Vagina (tissue), 2 donors: ENCODE data around the gene BLCAP. TPM values are rescaled to one million over a fixed set of nuclear protein-coding genes. Genes with fewer than 3 reads are reported as not detected.
"Not testable (repeated sequence)": the region's sequence is repeated elsewhere in the genome, so short reads cannot be mapped to it uniquely, and the experiment has no call there.

Experiments
- DNase-seq, 2 donors: peaks; one replicate each; pipeline ENCODE4 v3.0.0-alpha.2; 2017; ENCODE audit errors: extremely low spot score in 2 of 2
- H3K27ac ChIP-seq: fragments of 200-600 bp; sonication (generic); one replicate; pipeline ENCODE4 v1.5.1; 2019
- H3K27me3 ChIP-seq: fragments of 200-600 bp; sonication (generic); one replicate; pipeline ENCODE4 v1.5.1; 2019
- H3K36me3 ChIP-seq, 2 donors: fragments of 200-600 bp; sonication (generic); one replicate each; pipeline ENCODE4 v1.5.1; 2017 to 2019
- H3K4me1 ChIP-seq: fragments of 200-600 bp; sonication (generic); one replicate; pipeline ENCODE4 v1.5.1; 2019
- H3K4me3 ChIP-seq, 2 donors: fragments of 200-600 bp; sonication (generic); 1 replicate in 1 of 2; 2 replicates in 1 of 2; pipeline ENCODE4 v1.5.1; 2016 to 2019
- H3K9me3 ChIP-seq: fragments of 200-600 bp; sonication (generic); one replicate; pipeline ENCODE4 v1.5.1; 2019
- CTCF ChIP-seq, 3 experiments: fragments of 450-650 bp in 2 of 3; fragments of 200-600 bp in 1 of 3; sonication (generic) in 1 of 3; IDR thresholded peaks; one replicate each; pipeline ENCODE4 v1.5.1; 2017 to 2019; ENCODE audit warnings: antibody characterized with exemption in 3 of 3, mild to moderate bottlenecking in 2 of 3, moderate library complexity in 2 of 3
- POLR2A ChIP-seq, 2 donors: fragments of 450-650 bp; IDR thresholded peaks; one replicate each; pipeline ENCODE4 v1.6.1; 2017; ENCODE audit warnings: antibody characterized with exemption in 2 of 2, mild to moderate bottlenecking in 2 of 2, moderate library complexity in 2 of 2
- POLR2AphosphoS5 ChIP-seq, 2 donors: sonication (generic); formaldehyde crosslinking; IDR thresholded peaks; one replicate each; pipeline ENCODE4 v1.9.0; 2017; ENCODE audit warnings: antibody characterized with exemption in 2 of 2, mild to moderate bottlenecking in 2 of 2, low read depth in 1 of 2; ENCODE audit not compliant: insufficient read depth in 1 of 2
- intact Hi-C: fragments of 100-400 bp; cut with DNase I; formaldehyde crosslinking; loops from one replicate; pipeline ENCODE4 v1.15.1; 2023
- total RNA-seq: library from RNA; depleted of rRNA; stranded (reverse); fragments of >200 nt; gene quantifications from one replicate; pipeline ENCODE4 v1.2.3, GENCODE V29; 2016

BLCAP gene
- total RNA-seq, 1 donor from 2014 or later: 81.3 TPM

GRCh38 chr20:37558306-37558705 lies 30.6 kb upstream of the BLCAP start:
- H3K27ac ChIP-seq: no peak overlapping the region
- H3K4me1 ChIP-seq: no peaks in the 10 kb centered on the region
- no peaks in the 10 kb centered on the region for H3K9me3 ChIP-seq
- no peaks in the 10 kb centered on the region for H3K36me3 ChIP-seq
- no peak for DNase-seq
- H3K4me3 ChIP-seq: no peak overlapping the region
- intact Hi-C loops: no loop called here
- TF ChIP-seq POLR2A (IDR thresholded peaks at IDR 0.05) (no peak), POLR2AphosphoS5 (IDR thresholded peaks at IDR 0.05; ENCODE audit: insufficient read depth in 1 of 2, low read depth in 1 of 2) (no peak), CTCF (IDR thresholded peaks at IDR 0.05) (no peak)
- H3K27me3 ChIP-seq: no peaks in the 10 kb centered on the region

GRCh38 chr20:37556538-37556937 lies 28.9 kb upstream of the BLCAP start:
- H3K27ac ChIP-seq: no peak overlapping the region
- H3K9me3 ChIP-seq: no peaks in the 10 kb centered on the region
- H3K36me3 ChIP-seq: no peaks in the 10 kb centered on the region
- no peaks in the 10 kb centered on the region for H3K27me3 ChIP-seq
- intact Hi-C loops: no loop called here
- no peaks in the 10 kb centered on the region for H3K4me1 ChIP-seq
- no peak overlapping the region for H3K4me3 ChIP-seq
- TF ChIP-seq POLR2AphosphoS5 (IDR thresholded peaks at IDR 0.05; ENCODE audit: insufficient read depth in 1 of 2, low read depth in 1 of 2) (no peak), POLR2A (IDR thresholded peaks at IDR 0.05) (no peak), CTCF (IDR thresholded peaks at IDR 0.05) (no peak)
- no peak for DNase-seq

- H3K4me1 ChIP-seq, H3K27ac ChIP-seq, H3K27me3 ChIP-seq, H3K36me3 ChIP-seq, intact Hi-C loops, H3K4me3 ChIP-seq, H3K9me3 ChIP-seq, DNase-seq: not testable (repeated sequence)
These were observed 27.1 kb upstream of the BLCAP start for GRCh38 chr20:37554721-37555298.

GRCh38 chr20:37552415-37552814 lies 24.7 kb upstream of the BLCAP start:
- H3K4me1 ChIP-seq: no peaks in the 10 kb centered on the region
- intact Hi-C loops: no loop called here
- H3K27me3 ChIP-seq: no peaks in the 10 kb centered on the region
- no peaks in the 10 kb centered on the region for H3K9me3 ChIP-seq
- H3K36me3 ChIP-seq: no peaks in the 10 kb centered on the region
- no peak overlapping the region for H3K4me3 ChIP-seq
- DNase-seq: no peak
- H3K27ac ChIP-seq: no peak overlapping the region
- TF ChIP-seq POLR2A (IDR thresholded peaks at IDR 0.05) (no peak), CTCF (IDR thresholded peaks at IDR 0.05) (no peak), POLR2AphosphoS5 (IDR thresholded peaks at IDR 0.05; ENCODE audit: insufficient read depth in 1 of 2, low read depth in 1 of 2) (no peak)

- DNase-seq, H3K36me3 ChIP-seq, H3K27me3 ChIP-seq, intact Hi-C loops, H3K27ac ChIP-seq, H3K4me3 ChIP-seq, H3K9me3 ChIP-seq, H3K4me1 ChIP-seq: not testable (repeated sequence)
These were observed 24.0 kb upstream of the BLCAP start for GRCh38 chr20:37551660-37552059.

GRCh38 chr20:37550101-37550920 lies 22.6 kb upstream of the BLCAP start:
- H3K27me3 ChIP-seq, H3K27ac ChIP-seq, H3K9me3 ChIP-seq, DNase-seq, H3K4me1 ChIP-seq, H3K4me3 ChIP-seq, intact Hi-C loops, H3K36me3 ChIP-seq: not testable (repeated sequence)
